K562 (cell line): ENCODE measurements around the gene DNAJC9. TPM values are rescaled to one million over a fixed set of nuclear protein-coding genes. Genes with fewer than 3 reads are reported as not detected.

Experiments
- CHD7 ChIP-seq: fragments of 200-600 bp; sonication (generic); IDR thresholded peaks from one replicate; pipeline ENCODE4 v1.6.1; 2012; ENCODE audit warnings: mild to moderate bottlenecking, low read depth, low read length, inconsistent platforms
- CTCFL ChIP-seq: IDR thresholded peaks from 2 replicates; pipeline ENCODE4 v1.6.1; 2011; ENCODE audit warnings: borderline replicate concordance, low read depth, mild to moderate bottlenecking, moderate library complexity, low read length; ENCODE audit not compliant: insufficient read depth, poor library complexity, severe bottlenecking
- RBM15 ChIP-seq: fragments of 200-400 bp; formaldehyde crosslinking; IDR thresholded peaks from 2 replicates; pipeline ENCODE4 v1.6.1; 2018; ENCODE audit warnings: mild to moderate bottlenecking, low read length, moderate library complexity; ENCODE audit not compliant: insufficient read depth
- RBM34 ChIP-seq: fragments of 200-400 bp; formaldehyde crosslinking; IDR thresholded peaks from 2 replicates; pipeline ENCODE4 v1.6.1; 2018; ENCODE audit warnings: low read length, borderline replicate concordance; ENCODE audit not compliant: insufficient read depth
- U2AF2 ChIP-seq: fragments of 200-400 bp; formaldehyde crosslinking; optimal IDR thresholded peaks from 2 replicates; pipeline ENCODE3; 2017; ENCODE audit warnings: low read depth, mild to moderate bottlenecking, low read length
- XRCC5 ChIP-seq: fragments of 200-400 bp; formaldehyde crosslinking; IDR thresholded peaks from 2 replicates; pipeline ENCODE4 v1.6.1; 2017; ENCODE audit warnings: low read depth, mild to moderate bottlenecking, low read length
- ZNF449 ChIP-seq: fragments of 250-450 bp; sonication (Bioruptor Pico); IDR thresholded peaks from 2 replicates; pipeline ENCODE4 v1.8.0; 2022; ENCODE audit warnings: moderate library complexity, mild to moderate bottlenecking, inconsistent platforms
- ZNF511 ChIP-seq: sonication (generic); formaldehyde crosslinking; IDR thresholded peaks from 2 replicates; pipeline ENCODE4 v1.8.0; 2022; ENCODE audit warnings: mild to moderate bottlenecking, missing genetic modification reagents
- polyA plus RNA-seq, 8 experiments: library from polyadenylated mRNA; depleted of rRNA in 4 of 8; stranded (reverse) in 5 of 8; unstranded in 3 of 8; fragments of >200 nt; fragmentation: Nextera tagmentation in 2 of 8; fragmentation: Illumina TruSeq in 1 of 8; extraction: Ambion mirVana in 2 of 8; extraction: Trizol in 1 of 8; gene quantifications; 2 replicates each; pipeline versions ENCODE4 v1.2.1 to v1.2.3, GENCODE V29; 2011 to 2014; ENCODE audit warnings: inconsistent platforms in 1 of 8, missing spikeins in 1 of 8
- total RNA-seq, 7 experiments: library from RNA; depleted of rRNA in 6 of 7; stranded (reverse); fragments of >200 nt in 6 of 7; fragmentation: Illumina TruSeq in 2 of 7; extraction: Trizol in 2 of 7; gene quantifications; 2 replicates each; pipeline versions ENCODE4 v1.2.1 to v1.2.3, GENCODE V29; 2011 to 2021; ENCODE audit warnings: low replicate concordance in 1 of 7

DNAJC9 gene
- total and polyA plus RNA-seq, 9 of the 15 experiments (the other 6 are each of a cell fraction or from before 2014, with no cell fraction given), result 66.7 to 133 (median 102) TPM

- TF ChIP-seq CHD7 (no peak), RBM15 (no peak), CTCFL (no peak), U2AF2 (no peak), RBM34 (no peak), XRCC5 (no peak), ZNF511 (no peak), ZNF449 (CRISPR knock-in tag) (no peak)
- TF ChIP-seq, all 486 proteins: peak for 0
Observed at GRCh38 chr10:73233883-73234282, 13.2 kb downstream of the DNAJC9 start (continued).
